ENCODE results near the gene MICALL2.
A peak's percentile ranks its signal among the peaks of the same experiment; 100 is the strongest.

Gene MICALL2

GRCh38 chr7:1497293-1497927, 38.1 kb upstream of the MICALL2 start:
- Mint-ChIP-seq H3K27ac (no peak overlapping the region), H3K9me3 (no peaks in the 10 kb centered on the region), H3K4me1 (ENCODE audit: low read depth in 2 of 2) (peaks cover 17 to 18% of the 10 kb centered on the region in 2 donors), H3K27me3 (no peaks in the 10 kb centered on the region), H3K36me3 (ENCODE audit: insufficient read depth) (peaks cover 35% of the 10 kb centered on the region), H3K4me3 (no peak overlapping the region)
- DNase-seq (no peak), ATAC-seq (replicated peaks) (no peak)

DNA sequence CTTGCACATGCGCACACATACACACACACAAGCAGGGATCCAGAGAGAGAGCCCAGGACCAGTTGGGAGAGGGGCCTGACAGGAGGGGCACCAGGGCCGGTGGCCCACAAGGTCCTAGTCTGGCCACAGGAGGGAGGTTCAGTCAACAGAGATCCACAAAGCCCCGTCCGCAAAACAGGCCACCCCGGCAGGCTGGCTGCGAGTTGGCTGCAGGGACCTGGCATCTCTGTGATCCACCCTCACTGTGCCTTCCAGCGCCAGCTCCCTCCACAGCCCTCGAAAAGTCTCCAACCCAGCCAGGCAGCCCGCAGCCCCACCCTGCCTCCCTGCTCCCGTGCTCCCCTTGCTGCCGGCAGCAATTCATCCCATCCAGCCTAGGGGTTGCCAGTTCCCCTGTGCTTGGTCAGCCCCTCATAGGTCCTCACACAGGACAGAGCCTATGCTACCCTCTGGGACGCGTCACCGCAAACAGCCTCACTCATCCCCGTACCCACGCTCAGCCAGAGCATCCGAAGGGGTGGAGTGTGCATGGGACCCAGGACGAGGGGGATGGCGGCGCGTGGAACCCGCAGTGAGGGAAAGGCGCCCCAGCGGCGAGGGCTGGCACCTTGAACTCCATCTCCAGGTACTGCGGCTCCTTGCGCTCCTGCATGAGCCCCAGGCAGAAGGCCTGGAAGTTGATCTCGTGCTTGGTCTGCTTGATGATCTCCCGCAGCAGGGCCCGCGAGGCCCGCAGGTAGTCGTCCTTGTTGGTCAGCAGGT, 37.4 kb upstream of the MICALL2 start:
- Mint-ChIP-seq H3K27ac (no peak overlapping the region), H3K36me3 (ENCODE audit: insufficient read depth) (peaks cover 38% of the 10 kb centered on the region), H3K27me3 (no peaks in the 10 kb centered on the region)

GRCh38 chr7:1495564-1496242, 36.4 kb upstream of the MICALL2 start:
- no peaks in the 10 kb centered on the region for H3K27me3 Mint-ChIP-seq
- peaks cover 36% of the 10 kb centered on the region for H3K36me3 Mint-ChIP-seq (ENCODE audit: insufficient read depth)
- DNase-seq (no peak), ATAC-seq (replicated peaks) (no peak)
- no peaks in the 10 kb centered on the region for H3K9me3 Mint-ChIP-seq
- peaks cover 4 to 5% of the 10 kb centered on the region in 2 donors for H3K4me1 Mint-ChIP-seq (ENCODE audit: low read depth in 2 of 2)
- no peak overlapping the region for H3K4me3 Mint-ChIP-seq
- H3K27ac Mint-ChIP-seq, result peak overlapping the region in 1 of 2 donors; percentile 41

More for the DNA sequence above, 37.4 kb upstream of the MICALL2 start:
- ATAC-seq (replicated peaks) (no peak), DNase-seq (no peak)
- Mint-ChIP-seq H3K4me1 (ENCODE audit: low read depth in 2 of 2) (peaks cover 10 to 11% of the 10 kb centered on the region in 2 donors), H3K4me3 (no peak overlapping the region), H3K9me3 (no peaks in the 10 kb centered on the region)

- no peaks in the 10 kb centered on the region for H3K4me1 Mint-ChIP-seq (ENCODE audit: low read depth in 2 of 2)
- H3K27ac Mint-ChIP-seq, result no peak overlapping the region
- H3K36me3 Mint-ChIP-seq (ENCODE audit: insufficient read depth), result peaks cover 30% of the 10 kb centered on the region
- ATAC-seq (replicated peaks) (no peak), DNase-seq (no peak)
- H3K9me3 Mint-ChIP-seq, result no peaks in the 10 kb centered on the region
- no peak overlapping the region for H3K4me3 Mint-ChIP-seq
- H3K27me3 Mint-ChIP-seq, result no peaks in the 10 kb centered on the region
Observed at GRCh38 chr7:1494866-1495563, 35.7 kb upstream of the MICALL2 start.

- no peak overlapping the region for H3K4me3 Mint-ChIP-seq
- H3K27ac Mint-ChIP-seq, result no peak overlapping the region
- H3K27me3 Mint-ChIP-seq, result no peaks in the 10 kb centered on the region
- ATAC-seq (replicated peaks), result no peak
- DNase-seq, result no peak
- no peaks in the 10 kb centered on the region for H3K9me3 Mint-ChIP-seq
- peaks cover 35% of the 10 kb centered on the region for H3K36me3 Mint-ChIP-seq (ENCODE audit: insufficient read depth)
- no peaks in the 10 kb centered on the region for H3K4me1 Mint-ChIP-seq (ENCODE audit: low read depth in 2 of 2)
Observed at GRCh38 chr7:1494447-1494846, 35.2 kb upstream of the MICALL2 start.

GRCh38 chr7:1493571-1493970, 34.3 kb upstream of the MICALL2 start:
- no peak for DNase-seq
- no peaks in the 10 kb centered on the region for H3K27me3 Mint-ChIP-seq
- peaks cover 1 to 4% of the 10 kb centered on the region in 2 donors for H3K4me1 Mint-ChIP-seq (ENCODE audit: low read depth in 2 of 2)
- no peak overlapping the region for H3K4me3 Mint-ChIP-seq
- peaks cover 37% of the 10 kb centered on the region for H3K36me3 Mint-ChIP-seq (ENCODE audit: insufficient read depth)
- no peaks in the 10 kb centered on the region for H3K9me3 Mint-ChIP-seq
- H3K27ac Mint-ChIP-seq, result no peak overlapping the region
- ATAC-seq (replicated peaks), result no peak

DNA sequence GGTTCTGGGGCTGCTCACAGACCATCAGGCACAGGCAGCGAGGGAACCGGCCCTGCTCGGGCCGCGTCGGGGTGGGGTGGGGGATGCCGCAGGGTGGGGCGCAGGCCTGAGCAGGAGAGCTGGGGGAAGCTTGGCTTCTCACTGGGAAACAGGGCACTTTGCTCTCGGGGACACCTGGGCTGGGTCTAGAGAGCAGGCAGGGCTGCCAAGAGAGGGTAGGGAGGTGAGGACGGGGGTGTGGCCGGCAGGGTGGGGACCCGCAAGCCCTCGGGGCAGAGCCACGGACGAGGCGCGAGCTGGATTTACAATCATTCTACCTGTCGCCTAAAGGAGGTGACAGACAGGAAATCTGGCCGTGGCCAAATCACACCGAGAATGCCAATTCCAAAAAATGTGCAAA, 33.9 kb upstream of the MICALL2 start:
- no peak for ATAC-seq (replicated peaks)
- peaks cover 35% of the 10 kb centered on the region for H3K36me3 Mint-ChIP-seq (ENCODE audit: insufficient read depth)
- peaks cover 5 to 6% of the 10 kb centered on the region in 2 donors for H3K4me1 Mint-ChIP-seq (ENCODE audit: low read depth in 2 of 2)
- DNase-seq, result no peak
- H3K27ac Mint-ChIP-seq, result no peak overlapping the region
- H3K4me3 Mint-ChIP-seq, result no peak overlapping the region
- no peaks in the 10 kb centered on the region for H3K9me3 Mint-ChIP-seq
- no peaks in the 10 kb centered on the region for H3K27me3 Mint-ChIP-seq

DNA sequence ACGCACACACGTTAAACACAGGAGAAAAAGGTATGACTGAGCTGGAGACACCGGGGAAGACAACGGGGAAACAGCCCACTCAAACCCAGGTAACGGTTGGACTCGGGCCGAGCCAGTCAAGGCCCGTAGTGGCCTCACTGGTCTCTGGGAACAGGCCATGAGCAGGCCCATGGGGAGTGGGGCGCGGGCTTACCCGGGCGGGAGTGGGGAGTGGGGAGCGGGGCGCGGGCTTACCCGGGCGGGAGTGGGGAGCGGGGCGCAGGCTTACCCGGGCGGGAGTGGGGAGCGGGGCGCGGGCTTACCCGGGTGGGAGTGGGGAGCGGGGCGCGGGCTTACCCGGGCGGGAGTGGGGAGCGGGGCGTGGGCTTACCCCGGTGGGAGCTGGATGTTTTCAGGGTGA, 33.4 kb upstream of the MICALL2 start:
- Mint-ChIP-seq H3K4me1 (ENCODE audit: low read depth in 2 of 2) (peaks cover 5 to 6% of the 10 kb centered on the region in 2 donors), H3K27ac (no peak overlapping the region)
- DNase-seq, result no peak

DNA sequence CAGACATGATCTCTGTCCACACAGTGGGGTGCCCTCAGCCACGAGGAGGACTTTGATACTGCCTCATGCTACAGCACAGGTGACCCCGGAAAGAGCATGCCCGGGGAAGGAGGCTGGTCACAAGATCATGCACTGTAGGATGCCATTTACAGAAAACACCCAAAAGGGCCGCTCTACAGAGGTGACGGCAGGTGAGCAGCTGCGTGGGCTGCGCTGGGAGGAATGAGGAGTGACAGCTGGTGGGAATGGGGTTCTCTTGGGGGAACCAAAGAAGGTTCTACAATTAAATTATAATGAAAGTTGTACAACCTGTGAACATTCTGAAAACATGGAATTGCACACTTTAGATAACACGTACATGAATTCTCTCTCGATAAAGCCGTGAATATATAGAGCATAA, 33.0 kb upstream of the MICALL2 start:
- DNase-seq (no peak), ATAC-seq (replicated peaks) (no peak)
- Mint-ChIP-seq H3K4me1 (ENCODE audit: low read depth in 2 of 2) (peaks cover 5 to 6% of the 10 kb centered on the region in 2 donors), H3K27me3 (no peaks in the 10 kb centered on the region), H3K4me3 (no peak overlapping the region), H3K27ac (no peak overlapping the region), H3K36me3 (ENCODE audit: insufficient read depth) (peaks cover 32% of the 10 kb centered on the region), H3K9me3 (no peaks in the 10 kb centered on the region)

More for the DNA sequence above, 33.4 kb upstream of the MICALL2 start:
- no peak for ATAC-seq (replicated peaks)
- Mint-ChIP-seq H3K36me3 (ENCODE audit: insufficient read depth) (peaks cover 32% of the 10 kb centered on the region), H3K27me3 (no peaks in the 10 kb centered on the region), H3K9me3 (no peaks in the 10 kb centered on the region), H3K4me3 (no peak overlapping the region)

GRCh38 chr7:1490837-1491236, 31.6 kb upstream of the MICALL2 start:
- H3K27ac Mint-ChIP-seq, result peak overlapping the region in 1 of 2 donors; percentile 41
- peaks cover 29% of the 10 kb centered on the region for H3K36me3 Mint-ChIP-seq (ENCODE audit: insufficient read depth)
- ATAC-seq (replicated peaks) (no peak), DNase-seq (no peak)
- no peaks in the 10 kb centered on the region for H3K27me3 Mint-ChIP-seq
- no peaks in the 10 kb centered on the region for H3K9me3 Mint-ChIP-seq
- peaks cover 5 to 6% of the 10 kb centered on the region in 2 donors for H3K4me1 Mint-ChIP-seq (ENCODE audit: low read depth in 2 of 2)
- H3K4me3 Mint-ChIP-seq, result no peak overlapping the region

DNA sequence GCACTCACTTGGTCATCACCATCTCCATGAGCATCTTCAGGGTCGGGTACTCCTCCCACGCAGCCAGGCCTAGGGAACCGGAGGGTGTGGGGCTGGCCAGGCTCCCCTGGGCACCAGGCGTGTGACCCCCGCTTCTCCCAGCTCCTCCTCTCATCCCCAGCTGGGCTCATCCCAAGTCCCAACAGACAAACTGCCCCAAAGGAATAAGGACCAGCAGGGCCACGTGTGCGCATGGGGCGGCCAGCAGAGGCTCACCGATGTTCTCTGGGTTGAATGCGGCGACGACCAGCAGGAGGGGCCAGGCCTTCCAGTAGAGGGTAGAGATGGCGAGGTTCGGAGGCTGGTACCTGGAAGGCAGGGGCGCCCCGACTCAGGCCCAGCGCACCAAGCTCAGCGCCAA, 30.1 kb upstream of the MICALL2 start:
- ATAC-seq (replicated peaks) (no peak), DNase-seq (no peak)
- H3K4me1 Mint-ChIP-seq (ENCODE audit: low read depth in 2 of 2), result peaks cover 5 to 6% of the 10 kb centered on the region in 2 donors
- H3K27me3 Mint-ChIP-seq, result no peaks in the 10 kb centered on the region
- H3K4me3 Mint-ChIP-seq, result no peak overlapping the region
- H3K9me3 Mint-ChIP-seq, result no peaks in the 10 kb centered on the region
- peaks cover 35% of the 10 kb centered on the region for H3K36me3 Mint-ChIP-seq (ENCODE audit: insufficient read depth)
- no peak overlapping the region for H3K27ac Mint-ChIP-seq

GRCh38 chr7:1488016-1488415, 28.7 kb upstream of the MICALL2 start:
- Mint-ChIP-seq H3K4me3 (no peak overlapping the region), H3K27me3 (no peaks in the 10 kb centered on the region), H3K9me3 (no peaks in the 10 kb centered on the region), H3K4me1 (ENCODE audit: low read depth in 2 of 2) (peaks cover 5 to 6% of the 10 kb centered on the region in 2 donors), H3K27ac (peak overlapping the region in 1 of 2 donors; percentile 33), H3K36me3 (ENCODE audit: insufficient read depth) (peaks cover 46% of the 10 kb centered on the region)
- ATAC-seq (replicated peaks), result no peak
- no peak for DNase-seq

DNA sequence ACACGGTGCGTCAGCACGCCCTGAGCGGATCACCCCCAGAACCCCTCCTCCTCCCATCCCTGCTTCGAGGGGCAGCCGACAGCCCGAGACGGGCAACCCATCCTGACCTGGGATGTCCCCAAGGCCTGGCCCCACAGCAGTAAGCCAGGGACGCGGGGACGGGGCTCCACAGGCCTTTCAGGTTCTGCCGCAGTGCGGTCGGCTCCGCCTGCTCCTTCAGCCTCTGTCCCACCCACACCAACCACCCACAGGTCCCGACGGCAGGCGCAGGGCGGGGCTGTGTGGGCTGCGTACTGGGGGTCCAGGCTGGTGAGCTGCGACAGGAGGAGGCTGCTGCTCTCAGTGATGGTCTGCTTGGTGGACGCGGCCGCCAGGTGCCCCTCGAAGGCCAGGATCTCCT, 28.2 kb upstream of the MICALL2 start:
- Mint-ChIP-seq H3K9me3 (no peaks in the 10 kb centered on the region), H3K4me3 (no peak overlapping the region), H3K27me3 (no peaks in the 10 kb centered on the region), H3K27ac (no peak overlapping the region), H3K4me1 (ENCODE audit: low read depth in 2 of 2) (peaks cover 5 to 6% of the 10 kb centered on the region in 2 donors), H3K36me3 (ENCODE audit: insufficient read depth) (peaks cover 51% of the 10 kb centered on the region)
- DNase-seq (no peak), ATAC-seq (replicated peaks) (no peak)
